CD4-positive, alpha-beta T cell (primary cell): ENCODE results near the gene C20orf202. TPM values are rescaled to one million over a fixed set of nuclear protein-coding genes. Genes with fewer than 3 reads are reported as not detected.

Experiments used
- ATAC-seq: fragments of 200-7000 bp; cut with Tn5 transposase; one replicate; pipeline ENCODE4 v1.10.0; 2022; ENCODE audit warnings: mild to moderate bottlenecking; ENCODE audit not compliant: poor library complexity
- CTCF ChIA-PET: fragments of 350-600 bp; sonication (Branson Sonifier 250); formaldehyde crosslinking; loops from one replicate; lab custom pipeline; 2021; ENCODE audit warnings: antibody characterized with exemption, inconsistent platforms; lab: Charles Lee
- POLR2A ChIA-PET: fragments of 350-600 bp; sonication (Branson Sonifier 250); formaldehyde crosslinking; loops from one replicate; lab custom pipeline; 2021; ENCODE audit warnings: antibody characterized with exemption, inconsistent platforms; lab: Charles Lee
- DNase-seq, 14 experiments: peaks; one replicate each; pipeline ENCODE4 v3.0.0-alpha.2; 2013 to 2020; ENCODE audit warnings: mixed read lengths in 2 of 14
- H3K27ac ChIP-seq, 2 donors: one replicate each; pipeline versions ENCODE4 v1.5.1 to v1.7.0; 2013; ENCODE audit warnings: low read length in 2 of 2, low read depth in 1 of 2, mild to moderate bottlenecking in 1 of 2
- H3K27me3 ChIP-seq, 2 experiments: 1 replicate in 1 of 2; 2 replicates in 1 of 2; pipeline versions ENCODE4 v1.6.1 to v1.7.0; 2013; ENCODE audit warnings: low read length in 2 of 2, control low read depth in 1 of 2, mild to moderate bottlenecking in 1 of 2, moderate library complexity in 1 of 2; ENCODE audit not compliant: insufficient read depth in 2 of 2, control insufficient read depth in 1 of 2
- H3K36me3 ChIP-seq: one replicate; pipeline ENCODE4 v1.6.1; 2013; ENCODE audit warnings: low read length, control low read depth; ENCODE audit not compliant: insufficient read depth
- H3K4me1 ChIP-seq: one replicate; pipeline ENCODE4 v1.6.1; 2013; ENCODE audit warnings: low read length, control low read depth; ENCODE audit not compliant: insufficient read depth
- H3K4me3 ChIP-seq: one replicate; pipeline ENCODE4 v1.5.1; 2013; ENCODE audit warnings: mild to moderate bottlenecking, low read length, moderate library complexity
- H3K9me3 ChIP-seq, 2 experiments: 1 replicate in 1 of 2; 2 replicates in 1 of 2; pipeline versions ENCODE4 v1.6.1 to v1.7.0; 2013; ENCODE audit warnings: low read length in 2 of 2, mild to moderate bottlenecking in 2 of 2, control low read depth in 1 of 2, moderate library complexity in 1 of 2; ENCODE audit not compliant: control insufficient read depth in 1 of 2, insufficient read depth in 1 of 2
- H3K27ac Mint-ChIP-seq: one replicate; pipeline ENCODE4 v1.8.0; 2020; ENCODE audit warnings: mixed read lengths
- H3K27me3 Mint-ChIP-seq: one replicate; pipeline ENCODE4 v1.8.0; 2021; ENCODE audit warnings: mixed read lengths
- H3K36me3 Mint-ChIP-seq: one replicate; pipeline ENCODE4 v1.8.0; 2021; ENCODE audit warnings: low read depth, mixed read lengths
- H3K4me1 Mint-ChIP-seq: one replicate; pipeline ENCODE4 v1.8.0; 2021; ENCODE audit warnings: low read depth, mixed read lengths
- H3K4me3 Mint-ChIP-seq: one replicate; pipeline ENCODE4 v1.8.0; 2020; ENCODE audit warnings: mild to moderate bottlenecking, mixed read lengths
- H3K9me3 Mint-ChIP-seq: one replicate; pipeline ENCODE4 v1.8.0; 2020; ENCODE audit warnings: mixed read lengths
- CTCF ChIP-seq: fragments of 200-600 bp; IDR thresholded peaks from one replicate; pipeline ENCODE4 v1.8.0; 2022; ENCODE audit warnings: antibody characterized with exemption, mild to moderate bottlenecking
- intact Hi-C, 2 experiments: fragments of 100-400 bp; cut with DNase I in 1 of 2; cut with micrococcal nuclease in 1 of 2; formaldehyde crosslinking; loops; one replicate each; pipeline versions ENCODE4 v1.15.1 to v1.9.0; 2023 to 2025; cut with DNase I, micrococcal nuclease
- total RNA-seq, 174 experiments: library from RNA in 2 of 174; stranded (reverse) in 2 of 174; gene quantifications; one replicate each; pipeline ENCODE4 v1.2.3 and lab custom pipeline; 2021 to 2026

C20orf202 gene
- total RNA-seq, 2 experiments from 2014 or later = not detected

- H3K4me1 Mint-ChIP-seq = peaks cover 19% of the 10 kb centered on the region
- peak overlapping the region; percentile 47 for H3K4me3 Mint-ChIP-seq
- H3K4me3 ChIP-seq = no peak overlapping the region
- DNase-seq (peak in 3 of 14 experiments; percentile 16 to 56 (median 34)), ATAC-seq (no peak)
- POLR2A ChIA-PET = interaction anchor here (0.6 to 0.8 kb wide), 2 partner anchors 101 to 335 kb away, joined by 3 to 5 read pairs; no protein-coding TSS in a partner anchor
- intact Hi-C loops = loop anchor here in 1 of 2 experiments (2.0 to 10.0 kb wide), 4 partner anchors 98 to 880 kb away; partner anchors contain the start of genes FAM110A, NSFL1C and STK35
- CTCF ChIA-PET = interaction anchor here (5.6 kb wide), 1 partner anchor 11 kb away, joined by 20 read pairs; no protein-coding TSS in a partner anchor
- H3K4me1 ChIP-seq = peaks cover 18% of the 10 kb centered on the region
- no peaks in the 10 kb centered on the region for H3K36me3 ChIP-seq
- peaks cover 0 to 5% of the 10 kb centered on the region in 2 experiments for H3K27me3 ChIP-seq
- no peak for TF ChIP-seq CTCF
- peak overlapping the region; percentile 25 for H3K27ac Mint-ChIP-seq
- H3K27me3 Mint-ChIP-seq = peaks cover 8% of the 10 kb centered on the region
- H3K9me3 Mint-ChIP-seq = peaks cover 3% of the 10 kb centered on the region
- H3K27ac ChIP-seq = no peak overlapping the region
- no peaks in the 10 kb centered on the region for H3K36me3 Mint-ChIP-seq
- peaks cover 0 to 12% of the 10 kb centered on the region in 2 experiments for H3K9me3 ChIP-seq
Measured at GRCh38 chr20:1224205-1224890, 21.1 kb downstream of the C20orf202 start.

GRCh38 chr20:1225263-1225782 lies 22.1 kb downstream of the C20orf202 start:
- Mint-ChIP-seq H3K4me1 (peaks cover 19% of the 10 kb centered on the region), H3K27me3 (peaks cover 16% of the 10 kb centered on the region), H3K9me3 (peaks cover 3% of the 10 kb centered on the region), H3K4me3 (peak overlapping the region; percentile 82), H3K27ac (no peak overlapping the region), H3K36me3 (no peaks in the 10 kb centered on the region)
- Histone ChIP-seq H3K4me3 (peak overlapping the region; percentile 45), H3K4me1 (peaks cover 18% of the 10 kb centered on the region), H3K36me3 (no peaks in the 10 kb centered on the region), H3K9me3 (peaks cover 0 to 12% of the 10 kb centered on the region in 2 experiments), H3K27me3 (peaks cover 0 to 13% of the 10 kb centered on the region in 2 experiments), H3K27ac (peak overlapping the region in 1 of 2 donors; percentile 22)
- ATAC-seq = no peak
- POLR2A ChIA-PET = interaction anchor here (0.7 to 1.8 kb wide), 7 partner anchors 8 to 100 kb away, joined by 3 to 8 read pairs (median 3); partner anchors contain the start of gene SNPH
- CTCF ChIA-PET = interaction anchor here (1.2 to 5.6 kb wide), 2 partner anchors 12 to 40 kb away, joined by 4 to 20 read pairs; no protein-coding TSS in a partner anchor
- intact Hi-C loops = loop anchor here (2.0 to 10.0 kb wide), 4 partner anchors 42 to 879 kb away; partner anchors contain the start of genes NSFL1C (in 1 of the 2), SNPH (in 1 of the 2) and STK35 (in 1 of the 2)
- TF ChIP-seq CTCF = no peak
- no peak for DNase-seq
